Keratinocyte (primary cell): ENCODE data around the gene ZFYVE9. TPM values are rescaled to one million over a fixed set of nuclear protein-coding genes. Genes with fewer than 3 reads are reported as not detected.

ENCODE experiments used
- DNase-seq: peaks from one replicate; pipeline ENCODE4 v3.0.0-alpha.2; 2011; ENCODE audit warnings: low read depth, missing footprints, low spot score
- FAIRE-seq: peaks from 2 replicates; lab custom pipeline; 2011; peaks lifted over from hg19 to GRCh38; lab: Jason Lieb, UNC
- H2AFZ ChIP-seq: 2 replicates; pipeline ENCODE4 v1.6.0; 2012; ENCODE audit warnings: low read length, control low read depth, inconsistent platforms; ENCODE audit not compliant: control insufficient read depth
- H3K27ac ChIP-seq: 2 replicates; pipeline ENCODE4 v1.5.1; 2011; ENCODE audit warnings: low read length; ENCODE audit not compliant: control insufficient read depth, insufficient read depth
- H3K27me3 ChIP-seq: 3 replicates; pipeline ENCODE4 v1.6.0; 2011; ENCODE audit warnings: low read length; ENCODE audit not compliant: control insufficient read depth, insufficient read depth; ENCODE audit errors: extremely low read depth
- H3K36me3 ChIP-seq, 2 experiments: 2 replicates in 1 of 2; 3 replicates in 1 of 2; pipeline ENCODE4 v1.5.1; 2011; ENCODE audit warnings: low read length in 2 of 2, mild to moderate bottlenecking in 1 of 2; ENCODE audit not compliant: control insufficient read depth in 2 of 2, insufficient read depth in 2 of 2; ENCODE audit errors: extremely low read depth in 1 of 2
- H3K4me1 ChIP-seq: 3 replicates; pipeline ENCODE4 v1.5.1; 2011; ENCODE audit warnings: low read length; ENCODE audit not compliant: control insufficient read depth, insufficient read depth; ENCODE audit errors: extremely low read depth
- H3K4me2 ChIP-seq: 3 replicates; pipeline ENCODE4 v1.6.0; 2011; ENCODE audit warnings: low read depth, low read length; ENCODE audit not compliant: control insufficient read depth, insufficient read depth; ENCODE audit errors: extremely low read depth
- H3K4me3 ChIP-seq, 3 experiments: fragments of 200-600 bp in 1 of 3; sonication (generic) in 1 of 3; 2 replicates in 2 of 3; 3 replicates in 1 of 3; pipeline ENCODE4 v1.5.1; 2011 to 2016; ENCODE audit warnings: low read length in 3 of 3, mild to moderate bottlenecking in 3 of 3, control low read depth in 2 of 3, inconsistent platforms in 1 of 3, low read depth in 1 of 3, mixed read lengths in 1 of 3, mixed run types in 1 of 3, moderate library complexity in 1 of 3; ENCODE audit not compliant: control insufficient read depth in 2 of 3, insufficient read depth in 2 of 3; ENCODE audit errors: extremely low read depth in 1 of 3
- H3K79me2 ChIP-seq: 2 replicates; pipeline ENCODE4 v1.6.0; 2012; ENCODE audit warnings: low read length; ENCODE audit not compliant: control insufficient read depth, insufficient read depth
- H3K9ac ChIP-seq: 3 replicates; pipeline ENCODE4 v1.6.0; 2011; ENCODE audit warnings: low read length; ENCODE audit not compliant: control insufficient read depth, insufficient read depth; ENCODE audit errors: extremely low read depth
- H3K9me1 ChIP-seq: 3 replicates; pipeline ENCODE4 v1.6.0; 2011; ENCODE audit warnings: low read length; ENCODE audit not compliant: control insufficient read depth, insufficient read depth; ENCODE audit errors: extremely low read depth
- H3K9me3 ChIP-seq: 2 replicates; pipeline ENCODE4 v1.5.1; 2012; ENCODE audit warnings: low read depth, low read length; ENCODE audit not compliant: control insufficient read depth
- H4K20me1 ChIP-seq: 3 replicates; pipeline ENCODE4 v1.6.0; 2011; ENCODE audit warnings: low read length; ENCODE audit not compliant: control insufficient read depth, insufficient read depth; ENCODE audit errors: extremely low read depth
- CTCF ChIP-seq, 3 experiments: IDR thresholded peaks in 1 of 3; conservative IDR thresholded peaks in 1 of 3; optimal IDR thresholded peaks in 1 of 3; 2 replicates in 2 of 3; 3 replicates in 1 of 3; pipeline versions ENCODE3 to v1.5.1; 2011; ENCODE audit warnings: low read length in 3 of 3, mild to moderate bottlenecking in 3 of 3, moderate library complexity in 2 of 3, control low read depth in 1 of 3, inconsistent platforms in 1 of 3; ENCODE audit not compliant: insufficient read depth in 2 of 3; ENCODE audit errors: extremely low read depth in 1 of 3
- EZH2 ChIP-seq: IDR thresholded peaks from one replicate; pipeline ENCODE4 v1.6.1; 2012; ENCODE audit warnings: inconsistent platforms, mild to moderate bottlenecking, low read length, moderate library complexity
- dilution Hi-C: fragments of 300-500 bp; cut with MboI; formaldehyde crosslinking; loops from one replicate; pipeline ENCODE4 v1.7.0; 2020; ENCODE audit warnings: low sequenced_read_pairs; ENCODE audit not compliant: extremely low pct_ligation_motif_present
- polyA plus RNA-seq, 5 experiments: library from polyadenylated mRNA; depleted of rRNA in 3 of 5; stranded (reverse) in 3 of 5; stranded (forward) in 1 of 5; unstranded in 1 of 5; fragments of >200 nt; gene quantifications; 1 replicate in 1 of 5; 2 replicates in 3 of 5; 3 replicates in 1 of 5; pipeline versions ENCODE4 v1.2.1 to v1.2.3, GENCODE V29; 2011 to 2012; ENCODE audit warnings: missing spikeins in 2 of 5, low read depth in 1 of 5, low replicate concordance in 1 of 5

ZFYVE9 gene
- polyA plus RNA-seq, 1 donor (not counting 4 experiments of a cell fraction or from before 2014, with no cell fraction given) = 27.7 TPM

GRCh38 chr1:52096216-52096615 is 45.7 kb upstream of the ZFYVE9 start:
- FAIRE-seq = no peak
- Histone ChIP-seq H3K27me3 (no peaks in the 10 kb centered on the region), H3K9ac (no peak overlapping the region), H4K20me1 (no peaks in the 10 kb centered on the region), H3K36me3 (no peaks in the 10 kb centered on the region), H3K4me1 (no peaks in the 10 kb centered on the region), H3K27ac (no peak overlapping the region), H2AFZ (no peak overlapping the region), H3K4me2 (no peak overlapping the region), H3K9me3 (no peaks in the 10 kb centered on the region), H3K4me3 (no peak overlapping the region), H3K79me2 (no peaks in the 10 kb centered on the region), H3K9me1 (no peaks in the 10 kb centered on the region)
- DNase-seq = no peak
- dilution Hi-C loops = no loop called here
- TF ChIP-seq EZH2 (no peak), CTCF (optimal IDR thresholded peaks at IDR 0.05 in 1 of 3, IDR thresholded peaks at IDR 0.05 in 1 of 3, conservative IDR thresholded peaks at IDR 0.05 in 1 of 3; ENCODE audit: extremely low read depth in 1 of 3, insufficient read depth in 2 of 3, low read length in 3 of 3) (no peak)

- no peak for TF ChIP-seq CTCF (optimal IDR thresholded peaks at IDR 0.05 in 1 of 3, IDR thresholded peaks at IDR 0.05 in 1 of 3, conservative IDR thresholded peaks at IDR 0.05 in 1 of 3; ENCODE audit: extremely low read depth in 1 of 3, insufficient read depth in 2 of 3, low read length in 3 of 3)
- no peak for TF ChIP-seq EZH2
- no peaks in the 10 kb centered on the region for H3K27me3 ChIP-seq
- H3K79me2 ChIP-seq = no peaks in the 10 kb centered on the region
- no peak overlapping the region for H3K4me3 ChIP-seq
- no peak for DNase-seq
- dilution Hi-C loops = no loop called here
- H2AFZ ChIP-seq = no peak overlapping the region
- H3K9me3 ChIP-seq = no peaks in the 10 kb centered on the region
- H3K27ac ChIP-seq = no peak overlapping the region
- H3K9me1 ChIP-seq = no peaks in the 10 kb centered on the region
- H4K20me1 ChIP-seq = no peaks in the 10 kb centered on the region
- H3K4me2 ChIP-seq = no peak overlapping the region
- no peaks in the 10 kb centered on the region for H3K4me1 ChIP-seq
- H3K9ac ChIP-seq = no peak overlapping the region
- FAIRE-seq = no peak
- H3K36me3 ChIP-seq = no peaks in the 10 kb centered on the region
Observed at GRCh38 chr1:52098139-52098871, 43.6 kb upstream of the ZFYVE9 start.
